Calu3 (cell line): ENCODE data around the gene BMPR2. TPM values are rescaled to one million over a fixed set of nuclear protein-coding genes. Genes with fewer than 3 reads are reported as not detected.

Source experiments
- BruUV-seq: library from RNA; stranded (reverse); fragments of 400-500 nt; replicated peaks from 2 replicates; lab custom pipeline; 2021; lab: Mats Ljungman, UMichigan
- CTCF ChIA-PET: fragments of 300-600 bp; sonication (Branson Sonifier 250); formaldehyde crosslinking; loops from one replicate; lab custom pipeline; 2022; ENCODE audit warnings: antibody characterized with exemption; lab: Charles Lee
- DNase-seq: peaks from one replicate; pipeline ENCODE4 v3.0.0; 2022
- H3K27ac Mint-ChIP-seq: one replicate; pipeline ENCODE4 v1.8.0; 2022; ENCODE audit warnings: mixed read lengths; ENCODE audit not compliant: unreplicated experiment
- H3K27me3 Mint-ChIP-seq: one replicate; pipeline ENCODE4 v1.8.0; 2022; ENCODE audit warnings: mixed read lengths; ENCODE audit not compliant: unreplicated experiment
- H3K36me3 Mint-ChIP-seq: one replicate; pipeline ENCODE4 v1.8.0; 2022; ENCODE audit warnings: mild to moderate bottlenecking, moderate library complexity, mixed read lengths; ENCODE audit not compliant: insufficient read depth, unreplicated experiment
- H3K4me1 Mint-ChIP-seq: one replicate; pipeline ENCODE4 v1.8.0; 2022; ENCODE audit warnings: mild to moderate bottlenecking, low read depth, mixed read lengths; ENCODE audit not compliant: unreplicated experiment
- H3K4me3 Mint-ChIP-seq: one replicate; pipeline ENCODE4 v1.8.0; 2022; ENCODE audit warnings: mild to moderate bottlenecking, low read depth, moderate library complexity, mixed read lengths; ENCODE audit not compliant: unreplicated experiment
- H3K9me3 Mint-ChIP-seq: one replicate; pipeline ENCODE4 v1.8.0; 2022; ENCODE audit warnings: low read depth, mixed read lengths; ENCODE audit not compliant: unreplicated experiment
- CTCF ChIP-seq: fragments of 200-600 bp; IDR thresholded peaks from one replicate; pipeline ENCODE4 v1.8.0; 2022; ENCODE audit warnings: antibody characterized with exemption; ENCODE audit not compliant: unreplicated experiment
- intact Hi-C: fragments of 100-400 bp; cut with micrococcal nuclease; formaldehyde crosslinking; loops from one replicate; pipeline ENCODE4 v1.10.0; 2022; ENCODE audit not compliant: unreplicated experiment
- total RNA-seq: library from RNA; stranded (reverse); gene quantifications from 2 replicates; pipeline ENCODE4 v1.2.3, GENCODE V29; 2022

The BMPR2 gene
- total RNA-seq, 1 experiment from 2014 or later = 50.1 TPM

GRCh38 chr2:202613479-202613878 is 237.4 kb downstream of the BMPR2 start:
- intact Hi-C loops = no loop called here
- no peak for DNase-seq
- CTCF ChIA-PET = interaction anchor here (0.6 kb wide), 1 partner anchor 577 kb away, joined by 3 read pairs; no protein-coding TSS in a partner anchor
- H3K36me3 Mint-ChIP-seq = no peaks in the 10 kb centered on the region
- H3K4me3 Mint-ChIP-seq = no peak overlapping the region
- no peaks in the 10 kb centered on the region for H3K9me3 Mint-ChIP-seq
- H3K4me1 Mint-ChIP-seq = no peaks in the 10 kb centered on the region
- no peaks in the 10 kb centered on the region for H3K27me3 Mint-ChIP-seq
- H3K27ac Mint-ChIP-seq = no peak overlapping the region
- no peak for TF ChIP-seq CTCF
- no TSS peak for BruUV-seq

Other genes starting within 250 kb of the BMPR2 start
- 140 and 164 TPM in 2 replicates for gene SUMO1, start 137.7 kb upstream of the BMPR2 start, total RNA-seq
- gene NOP58, start 110.6 kb upstream of the BMPR2 start, total RNA-seq = 159 and 161 TPM in 2 replicates